SK-N-SH (cell line): Measurements from ENCODE around the gene AP1S3. TPM values are rescaled to one million over a fixed set of nuclear protein-coding genes. Genes with fewer than 3 reads are reported as not detected.
A peak's percentile ranks its signal among the peaks of the same experiment; 100 is the strongest.

ENCODE experiments used
- CTCF ChIA-PET: fragments of 300-600, 350-600 bp; formaldehyde crosslinking; extraction: SDS; loops from one replicate; lab custom pipeline; 2021; lab: Yijun Ruan, JAX
- POLR2A ChIA-PET: fragments of 350-600 bp; sonication (Branson Sonifier 250); formaldehyde crosslinking; extraction: SDS; loops from one replicate; lab custom pipeline; 2020; ENCODE audit warnings: antibody characterized with exemption, inconsistent platforms; lab: Yijun Ruan, JAX
- DNase-seq: peaks from one replicate; pipeline ENCODE4 v3.0.0; 2012
- H2AFZ ChIP-seq: fragments of 200-600 bp; sonication (generic); 2 replicates; pipeline ENCODE4 v1.8.1; 2016; ENCODE audit warnings: antibody characterized with exemption, mild to moderate bottlenecking, low read depth
- H3F3A ChIP-seq: fragments of 200-600 bp; sonication (generic); replicated peaks from 2 replicates; pipeline ENCODE3; 2016; ENCODE audit warnings: antibody characterized with exemption, mild to moderate bottlenecking; ENCODE audit not compliant: insufficient read depth
- H3K27ac ChIP-seq, 2 experiments: fragments of 200-500 bp in 1 of 2; fragments of 200-600 bp in 1 of 2; sonication (Bioruptor generic) in 1 of 2; sonication (generic), shearing (Covaris generic) in 1 of 2; 2 replicates each; pipeline versions ENCODE4 v1.5.1 to v1.6.1; 2014 to 2016; ENCODE audit warnings: low read depth in 2 of 2, inconsistent platforms in 1 of 2, low read length in 1 of 2, mild to moderate bottlenecking in 1 of 2, mixed read lengths in 1 of 2
- H3K27me3 ChIP-seq: fragments of 200-600 bp; sonication (generic), shearing (Covaris generic); 2 replicates; pipeline ENCODE4 v1.6.1; 2016; ENCODE audit warnings: mixed run types; ENCODE audit not compliant: insufficient read depth
- H3K36me3 ChIP-seq, 2 experiments: fragments of 200-500 bp in 1 of 2; fragments of 200-600 bp in 1 of 2; sonication (Bioruptor generic) in 1 of 2; sonication (generic) in 1 of 2; replicated peaks in 1 of 2; 2 replicates each; pipeline versions ENCODE3 to v1.5.1; 2014 to 2016; ENCODE audit warnings: low read length in 1 of 2, mild to moderate bottlenecking in 1 of 2; ENCODE audit not compliant: insufficient read depth in 2 of 2, control insufficient read depth in 1 of 2
- H3K4me1 ChIP-seq, 2 experiments: fragments of 200-500 bp in 1 of 2; fragments of 200-600 bp in 1 of 2; sonication (Bioruptor generic) in 1 of 2; sonication (generic), shearing (Covaris generic) in 1 of 2; 2 replicates each; pipeline versions ENCODE4 v1.5.1 to v1.6.1; 2014 to 2016; ENCODE audit warnings: low read depth in 1 of 2, low read length in 1 of 2, mixed run types in 1 of 2; ENCODE audit not compliant: insufficient read depth in 2 of 2, control insufficient read depth in 1 of 2
- H3K4me2 ChIP-seq: fragments of 200-600 bp; sonication (generic), shearing (Covaris generic); 2 replicates; pipeline ENCODE4 v1.6.1; 2017; ENCODE audit warnings: mixed run types
- H3K4me3 ChIP-seq, 2 experiments: fragments of 200-500 bp in 1 of 2; fragments of 200-600 bp in 1 of 2; sonication (Bioruptor generic) in 1 of 2; sonication (generic), shearing (Covaris generic) in 1 of 2; 2 replicates each; pipeline versions ENCODE4 v1.5.1 to v1.8.1; 2014 to 2016; ENCODE audit warnings: low read depth in 2 of 2, inconsistent platforms in 1 of 2, low read length in 1 of 2, mild to moderate bottlenecking in 1 of 2, mixed read lengths in 1 of 2, moderate library complexity in 1 of 2
- H3K79me2 ChIP-seq: fragments of 200-600 bp; sonication (generic); 2 replicates; pipeline ENCODE4 v1.8.1; 2017; ENCODE audit warnings: mild to moderate bottlenecking; ENCODE audit not compliant: insufficient read depth
- H3K9ac ChIP-seq: fragments of 200-600 bp; sonication (generic); 2 replicates; pipeline ENCODE4 v1.6.1; 2017; ENCODE audit warnings: mixed run types
- H3K9me2 ChIP-seq: fragments of 200-600 bp; sonication (generic); 2 replicates; pipeline ENCODE4 v1.6.1; 2017; ENCODE audit warnings: mixed run types
- H3K9me3 ChIP-seq: fragments of 200-600 bp; sonication (generic); 2 replicates; pipeline ENCODE4 v1.6.1; 2017; ENCODE audit warnings: mixed run types, mild to moderate bottlenecking, moderate library complexity
- H4K20me1 ChIP-seq: fragments of 200-600 bp; sonication (generic); 2 replicates; pipeline ENCODE4 v1.6.1; 2017; ENCODE audit warnings: mild to moderate bottlenecking, mixed run types; ENCODE audit not compliant: insufficient read depth
- CTCF ChIP-seq: fragments of 200-600 bp; sonication (generic); IDR thresholded peaks from 2 replicates; pipeline ENCODE4 v1.6.1; 2017; ENCODE audit warnings: antibody characterized with exemption, mild to moderate bottlenecking, moderate library complexity
- ELF1 ChIP-seq: IDR thresholded peaks from 2 replicates; pipeline ENCODE4 v1.4.0; 2012
- EZH2phosphoT487 ChIP-seq: fragments of 200-600 bp; sonication (generic); IDR thresholded peaks from 2 replicates; pipeline ENCODE4 v1.6.1; 2017; ENCODE audit warnings: low read depth, mixed run types, mild to moderate bottlenecking, antibody characterized with exemption, moderate library complexity, borderline replicate concordance
- GATA2 ChIP-seq: sonication (generic); formaldehyde crosslinking; IDR thresholded peaks from 2 replicates; pipeline ENCODE4 v1.5.0; 2020; ENCODE audit warnings: mild to moderate bottlenecking, missing genetic modification reagents
- MAX ChIP-seq: IDR thresholded peaks from 2 replicates; pipeline ENCODE4 v1.4.0; 2012; ENCODE audit warnings: low read depth
- MEF2A ChIP-seq: IDR thresholded peaks from 2 replicates; pipeline ENCODE4 v1.4.0; 2012; ENCODE audit warnings: low read depth, borderline replicate concordance
- NFIC ChIP-seq: IDR thresholded peaks from 2 replicates; pipeline ENCODE4 v1.4.0; 2012; ENCODE audit warnings: borderline replicate concordance
- RAD21 ChIP-seq: IDR thresholded peaks from 2 replicates; pipeline ENCODE4 v1.6.1; 2012; ENCODE audit warnings: mild to moderate bottlenecking, low read length
- REST ChIP-seq: IDR thresholded peaks from 2 replicates; pipeline ENCODE4 v1.6.1; 2012; ENCODE audit warnings: mild to moderate bottlenecking, low read depth, low read length, moderate library complexity
- RFX5 ChIP-seq: IDR thresholded peaks from 2 replicates; pipeline ENCODE4 v1.6.1; 2012; ENCODE audit warnings: mild to moderate bottlenecking, improper control_type of control experiment, low read length
- RXRA ChIP-seq: IDR thresholded peaks from 2 replicates; pipeline ENCODE4 v1.4.0; 2012; ENCODE audit warnings: low read depth, mild to moderate bottlenecking, borderline replicate concordance
- SMC3 ChIP-seq: IDR thresholded peaks from 2 replicates; pipeline ENCODE4 v1.6.1; 2012; ENCODE audit warnings: low read depth, low read length, improper control_type of control experiment
- TAF1 ChIP-seq: IDR thresholded peaks from 2 replicates; pipeline ENCODE4 v1.6.1; 2012; ENCODE audit warnings: low read depth, mild to moderate bottlenecking, low read length, moderate library complexity, borderline replicate concordance
- TEAD4 ChIP-seq: IDR thresholded peaks from 2 replicates; pipeline ENCODE4 v1.4.0; 2012; ENCODE audit warnings: mild to moderate bottlenecking, borderline replicate concordance; ENCODE audit not compliant: insufficient read depth
- USF1 ChIP-seq: IDR thresholded peaks from 2 replicates; pipeline ENCODE4 v1.4.0; 2012; ENCODE audit warnings: low read depth, borderline replicate concordance
- USF2 ChIP-seq: fragments of 150-350 bp; IDR thresholded peaks from 2 replicates; pipeline ENCODE4 v1.6.1; 2017; ENCODE audit warnings: antibody characterized with exemption, low read length, low read depth, borderline replicate concordance
- WGBS: methylation state at CpG from one replicate; pipeline ENCODE4 v1.1.6; 2017; ENCODE audit warnings: low lambda C conversion rate; 5-methylcytosine and 5-hydroxymethylcytosine counted together
- polyA plus RNA-seq, 3 experiments: library from polyadenylated mRNA; depleted of rRNA; stranded (reverse); fragments of >200 nt; gene quantifications; 2 replicates each; pipeline ENCODE4 v1.2.3, GENCODE V29; 2012

Gene AP1S3
- polyA plus RNA-seq, 1 of the 3 experiments (the other 2 are of a cell fraction): 4.8 TPM

GRCh38 chr2:223737207-223737606 is 100.2 kb downstream of the AP1S3 start:
- H3K27ac ChIP-seq: 0 out of 4 replicates have a peak overlapping the region, but pooled peaks of 1 of the 2 experiments have one; percentile 86
- WGBS: 93% methylated on average over 6 of the region's 6 CpGs
- no peak for DNase-seq
- H3K9ac ChIP-seq: no peak overlapping the region
- H3K27me3 ChIP-seq: no peaks in the 10 kb centered on the region
- H3K9me3 ChIP-seq: no peaks in the 10 kb centered on the region
- no peaks in the 10 kb centered on the region for H3K9me2 ChIP-seq
- no peak overlapping the region for H3K4me3 ChIP-seq
- peaks cover 14% of the 10 kb centered on the region for H3F3A ChIP-seq
- TF ChIP-seq TAF1 (no peak), CTCF (no peak), EZH2phosphoT487 (no peak), TEAD4 (no peak), MAX (no peak), SMC3 (no peak), REST (no peak), ELF1 (no peak), MEF2A (no peak), USF2 (no peak), USF1 (no peak), RXRA (no peak), NFIC (no peak), RFX5 (no peak), RAD21 (no peak), GATA2 (CRISPR knock-in tag) (no peak)
- TF ChIP-seq, all 33 proteins: peak for 0
- Histone ChIP-seq H3K4me1 (peaks cover 0 to 22% of the 10 kb centered on the region in 2 experiments; a peak in 2 of 4 replicates), H3K36me3 (no peaks in the 10 kb centered on the region), H3K4me2 (no peak overlapping the region), H2AFZ (no peak overlapping the region), H3K79me2 (no peaks in the 10 kb centered on the region), H4K20me1 (no peaks in the 10 kb centered on the region)
- POLR2A ChIA-PET: no interaction called here
- CTCF ChIA-PET: no interaction called here
